K562 (cell line): ENCODE measurements around the gene CNIH4. TPM values are rescaled to one million over a fixed set of nuclear protein-coding genes. Genes with fewer than 3 reads are reported as not detected.

Experiments
- BCLAF1 ChIP-seq, 2 experiments: fragments of 450-650 bp in 1 of 2; IDR thresholded peaks; 2 replicates each; pipeline ENCODE4 v1.6.1; 2011 to 2017; ENCODE audit warnings: low read depth in 2 of 2, antibody characterized with exemption in 1 of 2, borderline replicate concordance in 1 of 2, low read length in 1 of 2, mild to moderate bottlenecking in 1 of 2, mixed read lengths in 1 of 2; ENCODE audit not compliant: control insufficient read depth in 1 of 2
- CTBP1 ChIP-seq: fragments of 450-650 bp; IDR thresholded peaks from 2 replicates; pipeline ENCODE4 v1.6.1; 2016; ENCODE audit warnings: borderline replicate concordance
- E2F5 ChIP-seq: sonication (generic); formaldehyde crosslinking; IDR thresholded peaks from 2 replicates; pipeline ENCODE4 v1.8.0; 2022; ENCODE audit warnings: mild to moderate bottlenecking, missing genetic modification reagents
- ELK1 ChIP-seq: sonication (generic); formaldehyde crosslinking; IDR thresholded peaks from 2 replicates; pipeline ENCODE4 v1.8.1; 2022; ENCODE audit warnings: missing genetic modification reagents
- EP400 ChIP-seq: fragments of 450-650 bp; IDR thresholded peaks from 2 replicates; pipeline ENCODE4 v1.6.1; 2017; ENCODE audit warnings: antibody characterized with exemption, mild to moderate bottlenecking, moderate library complexity
- GABPA ChIP-seq: fragments of 200-800 bp; sonication (Bioruptor generic); conservative IDR thresholded peaks from 2 replicates; pipeline ENCODE4 v1.6.1; 2016; ENCODE audit warnings: low read depth, missing genetic modification characterization, missing compliant biosample characterization
- GTF2A2 ChIP-seq: IDR thresholded peaks from 2 replicates; pipeline ENCODE4 v1.6.1; 2016; ENCODE audit warnings: mild to moderate bottlenecking, missing genetic modification characterization, missing compliant biosample characterization
- NFRKB ChIP-seq: fragments of 450-650 bp; IDR thresholded peaks from 2 replicates; pipeline ENCODE4 v1.6.1; 2016; ENCODE audit warnings: low read depth
- PCBP1 ChIP-seq: fragments of 200-400 bp; formaldehyde crosslinking; IDR thresholded peaks from 2 replicates; pipeline ENCODE4 v1.6.1; 2018; ENCODE audit warnings: mild to moderate bottlenecking, low read depth, low read length; ENCODE audit not compliant: poor library complexity, severe bottlenecking
- POLR2H ChIP-seq: IDR thresholded peaks from 2 replicates; pipeline ENCODE4 v1.6.1; 2016; ENCODE audit warnings: missing genetic modification characterization, low read depth, mild to moderate bottlenecking, control low read depth, missing compliant biosample characterization, moderate library complexity
- POLR3A ChIP-seq: IDR thresholded peaks from 2 replicates; pipeline ENCODE4 v1.6.1; 2011; ENCODE audit warnings: borderline replicate concordance, mild to moderate bottlenecking, moderate library complexity; ENCODE audit not compliant: insufficient read length, insufficient read depth; ENCODE audit errors: extremely low read depth
- RNF2 ChIP-seq: sonication (generic); IDR thresholded peaks from 2 replicates; pipeline ENCODE4 v1.6.1; 2016
- SP1 ChIP-seq: sonication (generic); formaldehyde crosslinking; IDR thresholded peaks from 2 replicates; pipeline ENCODE4 v1.8.1; 2022; ENCODE audit warnings: mild to moderate bottlenecking, missing genetic modification reagents
- TCF3 ChIP-seq: sonication (generic); formaldehyde crosslinking; IDR thresholded peaks from 2 replicates; pipeline ENCODE4 v1.4.0; 2020; ENCODE audit warnings: mild to moderate bottlenecking, missing genetic modification reagents
- TCF7L2 ChIP-seq: fragments of 150-350 bp; IDR thresholded peaks from 2 replicates; pipeline ENCODE4 v1.6.1; 2016; ENCODE audit warnings: low read depth, mild to moderate bottlenecking, low read length, moderate library complexity
- ZNF347 ChIP-seq: fragments of 450-650 bp; formaldehyde crosslinking; IDR thresholded peaks from 2 replicates; pipeline ENCODE4 v1.4.0; 2020; ENCODE audit warnings: low read depth, mild to moderate bottlenecking, moderate library complexity
- ZNF436 ChIP-seq: fragments of 250-450, 450-650 bp; sonication (Bioruptor Pico); formaldehyde crosslinking; IDR thresholded peaks from 2 replicates; pipeline ENCODE4 v1.7.0; 2020; ENCODE audit warnings: mild to moderate bottlenecking
- ZNF445 ChIP-seq: fragments of 250-450 bp; sonication (Bioruptor Pico); IDR thresholded peaks from 2 replicates; pipeline ENCODE4 v1.4.0; 2020; ENCODE audit warnings: low read depth, mild to moderate bottlenecking, moderate library complexity
- ZNF696 ChIP-seq: fragments of 250-450 bp; sonication (Bioruptor Pico); conservative IDR thresholded peaks from 2 replicates; pipeline ENCODE4 v1.4.0; 2020; ENCODE audit warnings: mild to moderate bottlenecking, moderate library complexity
- ZNF764 ChIP-seq: fragments of 250-450 bp; sonication (Bioruptor Pico); IDR thresholded peaks from 2 replicates; pipeline ENCODE4 v1.4.0; 2020; ENCODE audit warnings: low read depth, mild to moderate bottlenecking, moderate library complexity
- ZSCAN29 ChIP-seq: fragments of 450-650 bp; IDR thresholded peaks from 2 replicates; pipeline ENCODE4 v1.6.1; 2017
- polyA plus RNA-seq, 8 experiments: library from polyadenylated mRNA; depleted of rRNA in 4 of 8; stranded (reverse) in 5 of 8; unstranded in 3 of 8; fragments of >200 nt; fragmentation: Nextera tagmentation in 2 of 8; fragmentation: Illumina TruSeq in 1 of 8; extraction: Ambion mirVana in 2 of 8; extraction: Trizol in 1 of 8; gene quantifications; 2 replicates each; pipeline versions ENCODE4 v1.2.1 to v1.2.3, GENCODE V29; 2011 to 2014; ENCODE audit warnings: inconsistent platforms in 1 of 8, missing spikeins in 1 of 8
- total RNA-seq, 7 experiments: library from RNA; depleted of rRNA in 6 of 7; stranded (reverse); fragments of >200 nt in 6 of 7; fragmentation: Illumina TruSeq in 2 of 7; extraction: Trizol in 2 of 7; gene quantifications; 2 replicates each; pipeline versions ENCODE4 v1.2.1 to v1.2.3, GENCODE V29; 2011 to 2021; ENCODE audit warnings: low replicate concordance in 1 of 7

Gene CNIH4
- total and polyA plus RNA-seq, 9 of the 15 experiments (the other 6 are each of a cell fraction or from before 2014, with no cell fraction given) = 41.3 to 266 (median 61.1) TPM

- TF ChIP-seq GABPA (tag) = no peak
- no peak for TF ChIP-seq ZNF696 (CRISPR knock-in tag)
- peak; percentile 31; the same call in 1 of the 2 replicates for TF ChIP-seq CTBP1
- TF ChIP-seq ZSCAN29 = no peak
- no peak for TF ChIP-seq EP400
- no peak for TF ChIP-seq ZNF347 (CRISPR knock-in tag)
- TF ChIP-seq POLR2H (tag) = no peak
- no peak for TF ChIP-seq GTF2A2 (tag)
- no peak for TF ChIP-seq ZNF445 (CRISPR knock-in tag)
- TF ChIP-seq ZNF436 (CRISPR knock-in tag) = no peak
- no peak for TF ChIP-seq ELK1 (CRISPR knock-in tag)
- TF ChIP-seq TCF3 (CRISPR knock-in tag) = peak; percentile 87
- TF ChIP-seq NFRKB = 0 out of 2 replicates have a peak, but pooled peaks have one; percentile 41
- no peak for TF ChIP-seq PCBP1
- no peak for TF ChIP-seq TCF7L2
- TF ChIP-seq RNF2 = peak; percentile 73; the same call in 1 of the 2 replicates
- no peak for TF ChIP-seq POLR3A
- no peak for TF ChIP-seq E2F5 (CRISPR knock-in tag)
- TF ChIP-seq BCLAF1 (IDR thresholded peaks at IDR 0.05; ENCODE audit: borderline replicate concordance in 1 of 2, control insufficient read depth in 1 of 2, low read depth in 2 of 2, low read length in 1 of 2) = no peak
- TF ChIP-seq ZNF764 (CRISPR knock-in tag) = no peak
- no peak for TF ChIP-seq SP1 (CRISPR knock-in tag)
These were observed 22.5 kb upstream of the CNIH4 start (continued) for GRCh38 chr1:224333939-224334786.
